ENCODE data around the gene PWWP2B.

DNA sequence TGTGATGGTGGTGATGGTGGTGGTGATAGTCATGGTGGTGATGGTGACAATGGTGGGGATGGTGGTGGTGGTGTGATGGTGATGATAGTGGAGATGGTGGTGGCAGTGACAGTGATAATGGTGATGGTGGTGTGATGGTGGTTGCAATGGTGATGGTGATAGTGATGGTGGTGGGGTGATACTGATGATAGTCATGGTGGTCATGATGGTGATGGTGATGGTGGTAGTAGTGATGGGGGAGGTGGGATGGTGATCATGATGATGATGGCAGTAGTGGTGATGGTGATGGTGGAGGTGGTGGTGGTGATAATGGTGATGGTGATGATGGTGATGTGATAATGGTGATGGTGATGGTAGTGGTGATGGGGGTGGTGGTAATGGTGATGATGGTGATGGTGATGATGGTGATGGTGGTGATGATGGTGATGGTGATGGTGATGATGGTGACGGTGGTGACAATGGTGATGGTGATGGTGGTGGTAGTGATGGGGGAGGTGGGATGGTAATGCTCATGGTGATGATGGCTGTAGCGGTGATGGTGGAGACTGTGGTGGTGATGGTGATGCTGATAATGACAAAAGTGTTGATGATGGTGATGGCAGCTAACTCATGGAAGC, 4.7 kb upstream of the PWWP2B start:
- TF ChIP-seq, protein P1, sequence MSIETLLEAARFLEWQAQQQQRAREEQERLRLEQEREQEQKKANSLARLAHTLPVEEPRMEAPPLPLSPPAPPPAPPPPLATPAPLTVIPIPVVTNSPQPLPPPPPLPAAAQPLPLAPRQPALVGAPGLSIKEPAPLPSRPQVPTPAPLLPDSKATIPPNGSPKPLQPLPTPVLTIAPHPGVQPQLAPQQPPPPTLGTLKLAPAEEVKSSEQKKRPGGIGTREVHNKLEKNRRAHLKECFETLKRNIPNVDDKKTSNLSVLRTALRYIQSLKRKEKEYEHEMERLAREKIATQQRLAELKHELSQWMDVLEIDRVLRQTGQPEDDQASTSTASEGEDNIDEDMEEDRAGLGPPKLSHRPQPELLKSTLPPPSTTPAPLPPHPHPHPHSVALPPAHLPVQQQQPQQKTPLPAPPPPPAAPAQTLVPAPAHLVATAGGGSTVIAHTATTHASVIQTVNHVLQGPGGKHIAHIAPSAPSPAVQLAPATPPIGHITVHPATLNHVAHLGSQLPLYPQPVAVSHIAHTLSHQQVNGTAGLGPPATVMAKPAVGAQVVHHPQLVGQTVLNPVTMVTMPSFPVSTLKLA (IDR thresholded peaks at IDR 0.05): no peak
- TF ChIP-seq, protein P2, sequence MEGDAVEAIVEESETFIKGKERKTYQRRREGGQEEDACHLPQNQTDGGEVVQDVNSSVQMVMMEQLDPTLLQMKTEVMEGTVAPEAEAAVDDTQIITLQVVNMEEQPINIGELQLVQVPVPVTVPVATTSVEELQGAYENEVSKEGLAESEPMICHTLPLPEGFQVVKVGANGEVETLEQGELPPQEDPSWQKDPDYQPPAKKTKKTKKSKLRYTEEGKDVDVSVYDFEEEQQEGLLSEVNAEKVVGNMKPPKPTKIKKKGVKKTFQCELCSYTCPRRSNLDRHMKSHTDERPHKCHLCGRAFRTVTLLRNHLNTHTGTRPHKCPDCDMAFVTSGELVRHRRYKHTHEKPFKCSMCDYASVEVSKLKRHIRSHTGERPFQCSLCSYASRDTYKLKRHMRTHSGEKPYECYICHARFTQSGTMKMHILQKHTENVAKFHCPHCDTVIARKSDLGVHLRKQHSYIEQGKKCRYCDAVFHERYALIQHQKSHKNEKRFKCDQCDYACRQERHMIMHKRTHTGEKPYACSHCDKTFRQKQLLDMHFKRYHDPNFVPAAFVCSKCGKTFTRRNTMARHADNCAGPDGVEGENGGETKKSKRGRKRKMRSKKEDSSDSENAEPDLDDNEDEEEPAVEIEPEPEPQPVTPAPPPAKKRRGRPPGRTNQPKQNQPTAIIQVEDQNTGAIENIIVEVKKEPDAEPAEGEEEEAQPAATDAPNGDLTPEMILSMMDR (CRISPR knock-in tag; IDR thresholded peaks at IDR 0.05): no peak
- no peak for TF ChIP-seq POLR2A (IDR thresholded peaks at IDR 0.05; ENCODE audit: insufficient read depth in 1 of 2, low read depth in 2 of 2, low read length in 2 of 2)
- TF ChIP-seq KDM4B (CRISPR knock-in tag; IDR thresholded peaks at IDR 0.05): no peak
- no peak for TF ChIP-seq EZH2 (conservative IDR thresholded peaks at IDR 0.05; ENCODE audit: low read depth, low read length)
